ENCODE results near the gene SHISA9. TPM values are rescaled to one million over a fixed set of nuclear protein-coding genes. Genes with fewer than 3 reads are reported as not detected.

SHISA9 gene
- total RNA-seq, 4 donors from 2014 or later: 2.0 to 6.3 (median 3.5) TPM

GRCh38 chr16:13270602-13271001 lies 369.2 kb downstream of the SHISA9 start:
- no peaks in the 10 kb centered on the region for H3K9me3 ChIP-seq
- H3K27ac ChIP-seq: no peak overlapping the region
- H3K36me3 ChIP-seq: no peaks in the 10 kb centered on the region
- TF ChIP-seq POLR2A (IDR thresholded peaks at IDR 0.05) (no peak), CTCF (IDR thresholded peaks at IDR 0.05) (no peak), EP300 (IDR thresholded peaks at IDR 0.05) (no peak)
- no peak overlapping the region for H3K4me3 ChIP-seq
- 73 to 83% methylated on average over 1 of the region's 1 CpG for WGBS, 2 donors
- no peak for DNase-seq (ENCODE audit: low spot score in 2 of 2)
- H3K27me3 ChIP-seq: no peaks in the 10 kb centered on the region
- H3K4me1 ChIP-seq: no peaks in the 10 kb centered on the region

GRCh38 chr16:13289515-13289914 lies 388.1 kb downstream of the SHISA9 start:
- TF ChIP-seq POLR2A (IDR thresholded peaks at IDR 0.05) (no peak), EP300 (IDR thresholded peaks at IDR 0.05) (no peak), CTCF (IDR thresholded peaks at IDR 0.05) (no peak)
- Histone ChIP-seq H3K27me3 (no peaks in the 10 kb centered on the region), H3K4me3 (no peak overlapping the region), H3K27ac (no peak overlapping the region), H3K4me1 (no peaks in the 10 kb centered on the region), H3K36me3 (no peaks in the 10 kb centered on the region), H3K9me3 (no peaks in the 10 kb centered on the region)
- no peak for DNase-seq (ENCODE audit: low spot score in 2 of 2)

Other genes with a start within 250 kb of the SHISA9 start
- 10 to 100 TPM; 10.4 to 18.9 (median 16.0) TPM for gene CPPED1, start 97.7 kb upstream of the SHISA9 start, total RNA-seq